Measurements from ENCODE around the gene MATR3.

MATR3 gene

DNA sequence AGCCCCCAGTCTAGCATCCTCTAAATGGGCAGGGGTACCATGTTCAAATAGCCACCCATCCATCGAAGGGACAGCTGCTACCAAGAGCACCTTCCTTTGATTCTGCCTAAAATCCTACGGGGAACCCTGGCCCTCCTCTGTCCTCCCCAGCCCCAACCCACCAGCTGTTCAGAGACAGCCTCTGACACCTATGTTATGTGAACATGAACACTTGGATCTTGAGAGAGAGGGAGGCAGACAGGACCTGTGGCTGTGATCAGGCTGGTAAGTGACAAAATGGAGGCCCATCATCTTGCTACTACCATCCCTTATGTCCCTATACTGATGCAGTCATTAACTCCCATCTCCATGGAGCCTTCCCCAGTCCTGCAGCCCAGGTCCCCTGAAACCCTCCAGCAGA, 81.4 kb downstream of the MATR3 start:
- H3K79me2 ChIP-seq (ENCODE audit: low read length) = no peaks in the 10 kb centered on the region
- no peaks in the 10 kb centered on the region for H3K36me3 ChIP-seq (replicated peaks; ENCODE audit: low read depth, low read length)
- H4K20me1 ChIP-seq (ENCODE audit: insufficient read depth, low read length) = no peaks in the 10 kb centered on the region
- H2AFZ ChIP-seq (ENCODE audit: low read depth, low read length) = no peak overlapping the region
- no peak overlapping the region for H3K4me3 ChIP-seq (ENCODE audit: low read length)
- H3K27me3 ChIP-seq (ENCODE audit: low read depth, low read length) = no peaks in the 10 kb centered on the region
- no peaks in the 10 kb centered on the region for H3K4me1 ChIP-seq (ENCODE audit: low read length)
- H3K27ac ChIP-seq (ENCODE audit: low read length) = no peak overlapping the region
- no peak overlapping the region for H3K4me2 ChIP-seq (ENCODE audit: low read length)
- TF ChIP-seq, protein P1, sequence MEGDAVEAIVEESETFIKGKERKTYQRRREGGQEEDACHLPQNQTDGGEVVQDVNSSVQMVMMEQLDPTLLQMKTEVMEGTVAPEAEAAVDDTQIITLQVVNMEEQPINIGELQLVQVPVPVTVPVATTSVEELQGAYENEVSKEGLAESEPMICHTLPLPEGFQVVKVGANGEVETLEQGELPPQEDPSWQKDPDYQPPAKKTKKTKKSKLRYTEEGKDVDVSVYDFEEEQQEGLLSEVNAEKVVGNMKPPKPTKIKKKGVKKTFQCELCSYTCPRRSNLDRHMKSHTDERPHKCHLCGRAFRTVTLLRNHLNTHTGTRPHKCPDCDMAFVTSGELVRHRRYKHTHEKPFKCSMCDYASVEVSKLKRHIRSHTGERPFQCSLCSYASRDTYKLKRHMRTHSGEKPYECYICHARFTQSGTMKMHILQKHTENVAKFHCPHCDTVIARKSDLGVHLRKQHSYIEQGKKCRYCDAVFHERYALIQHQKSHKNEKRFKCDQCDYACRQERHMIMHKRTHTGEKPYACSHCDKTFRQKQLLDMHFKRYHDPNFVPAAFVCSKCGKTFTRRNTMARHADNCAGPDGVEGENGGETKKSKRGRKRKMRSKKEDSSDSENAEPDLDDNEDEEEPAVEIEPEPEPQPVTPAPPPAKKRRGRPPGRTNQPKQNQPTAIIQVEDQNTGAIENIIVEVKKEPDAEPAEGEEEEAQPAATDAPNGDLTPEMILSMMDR (IDR thresholded peaks at IDR 0.05; ENCODE audit: low read depth, low read length) = no peak
- TF ChIP-seq EZH2phosphoT487 (IDR thresholded peaks at IDR 0.05; ENCODE audit: low read depth) = no peak
- H3K9ac ChIP-seq (ENCODE audit: low read length) = no peak overlapping the region
- no peaks in the 10 kb centered on the region for H3K9me3 ChIP-seq (ENCODE audit: insufficient read depth, low read length)

DNA sequence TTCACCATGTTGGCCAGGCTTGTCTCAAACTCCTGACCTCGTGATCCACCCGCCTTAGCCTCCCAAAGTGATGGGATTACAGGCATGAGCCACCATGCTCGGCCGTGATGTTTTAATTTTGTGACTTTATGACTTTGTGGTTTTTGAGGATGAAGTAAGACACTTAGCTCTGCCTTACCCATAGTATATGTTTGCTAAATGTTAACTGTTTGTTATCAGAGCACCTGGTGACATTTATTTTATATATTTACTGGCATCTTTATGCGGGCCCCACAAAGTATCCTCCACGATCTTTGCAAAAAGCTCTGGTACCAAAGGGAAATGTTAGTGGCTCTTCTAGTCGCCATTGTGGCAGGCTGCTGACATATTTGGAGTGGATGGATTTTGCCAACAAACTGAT, 82.8 kb downstream of the MATR3 start:
- no peak overlapping the region for H3K9ac ChIP-seq (ENCODE audit: low read length)
- no peak overlapping the region for H2AFZ ChIP-seq (ENCODE audit: low read depth, low read length)
- no peaks in the 10 kb centered on the region for H4K20me1 ChIP-seq (ENCODE audit: insufficient read depth, low read length)
- H3K36me3 ChIP-seq (replicated peaks; ENCODE audit: low read depth, low read length) = no peaks in the 10 kb centered on the region
- H3K4me3 ChIP-seq (ENCODE audit: low read length) = no peak overlapping the region
- H3K27ac ChIP-seq (ENCODE audit: low read length) = no peak overlapping the region
- no peak overlapping the region for H3K4me2 ChIP-seq (ENCODE audit: low read length)
- no peaks in the 10 kb centered on the region for H3K4me1 ChIP-seq (ENCODE audit: low read length)
- TF ChIP-seq, protein P1 (IDR thresholded peaks at IDR 0.05; ENCODE audit: low read depth, low read length) = no peak
- TF ChIP-seq EZH2phosphoT487 (IDR thresholded peaks at IDR 0.05; ENCODE audit: low read depth) = no peak
- no peaks in the 10 kb centered on the region for H3K27me3 ChIP-seq (ENCODE audit: low read depth, low read length)
- no peaks in the 10 kb centered on the region for H3K9me3 ChIP-seq (ENCODE audit: insufficient read depth, low read length)
- H3K79me2 ChIP-seq (ENCODE audit: low read length) = no peaks in the 10 kb centered on the region

DNA sequence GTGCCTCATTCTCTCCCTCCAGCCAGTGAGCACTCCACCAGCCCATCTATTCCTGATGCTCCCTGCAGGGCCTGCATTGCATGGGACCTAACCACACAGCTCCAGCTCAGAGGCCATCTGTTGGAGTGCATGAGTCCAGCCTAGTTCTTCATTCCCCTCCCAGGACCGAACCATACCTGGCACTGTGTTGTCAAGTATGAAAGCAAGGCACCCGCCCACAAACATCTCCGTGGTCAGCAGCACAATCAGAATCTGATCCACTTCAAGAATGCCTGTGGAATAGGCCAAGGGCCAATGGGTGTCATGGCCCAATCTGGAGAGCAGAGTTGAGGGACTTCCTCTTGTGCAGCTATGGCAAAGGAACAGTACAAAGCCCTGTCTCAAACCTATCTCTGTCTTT, 83.7 kb downstream of the MATR3 start:
- H3K4me2 ChIP-seq (ENCODE audit: low read length) = no peak overlapping the region
- H3K36me3 ChIP-seq (replicated peaks; ENCODE audit: low read depth, low read length) = no peaks in the 10 kb centered on the region
- no peak overlapping the region for H3K4me3 ChIP-seq (ENCODE audit: low read length)
- H3K9me3 ChIP-seq (ENCODE audit: insufficient read depth, low read length) = no peaks in the 10 kb centered on the region
- H3K4me1 ChIP-seq (ENCODE audit: low read length) = no peaks in the 10 kb centered on the region
- no peak overlapping the region for H2AFZ ChIP-seq (ENCODE audit: low read depth, low read length)
- no peak for TF ChIP-seq EZH2phosphoT487 (IDR thresholded peaks at IDR 0.05; ENCODE audit: low read depth)
- TF ChIP-seq, protein P1 (IDR thresholded peaks at IDR 0.05; ENCODE audit: low read depth, low read length) = no peak
- no peak overlapping the region for H3K27ac ChIP-seq (ENCODE audit: low read length)
- H3K79me2 ChIP-seq (ENCODE audit: low read length) = no peaks in the 10 kb centered on the region
- no peak overlapping the region for H3K9ac ChIP-seq (ENCODE audit: low read length)
- H4K20me1 ChIP-seq (ENCODE audit: insufficient read depth, low read length) = no peaks in the 10 kb centered on the region
- H3K27me3 ChIP-seq (ENCODE audit: low read depth, low read length) = no peaks in the 10 kb centered on the region

DNA sequence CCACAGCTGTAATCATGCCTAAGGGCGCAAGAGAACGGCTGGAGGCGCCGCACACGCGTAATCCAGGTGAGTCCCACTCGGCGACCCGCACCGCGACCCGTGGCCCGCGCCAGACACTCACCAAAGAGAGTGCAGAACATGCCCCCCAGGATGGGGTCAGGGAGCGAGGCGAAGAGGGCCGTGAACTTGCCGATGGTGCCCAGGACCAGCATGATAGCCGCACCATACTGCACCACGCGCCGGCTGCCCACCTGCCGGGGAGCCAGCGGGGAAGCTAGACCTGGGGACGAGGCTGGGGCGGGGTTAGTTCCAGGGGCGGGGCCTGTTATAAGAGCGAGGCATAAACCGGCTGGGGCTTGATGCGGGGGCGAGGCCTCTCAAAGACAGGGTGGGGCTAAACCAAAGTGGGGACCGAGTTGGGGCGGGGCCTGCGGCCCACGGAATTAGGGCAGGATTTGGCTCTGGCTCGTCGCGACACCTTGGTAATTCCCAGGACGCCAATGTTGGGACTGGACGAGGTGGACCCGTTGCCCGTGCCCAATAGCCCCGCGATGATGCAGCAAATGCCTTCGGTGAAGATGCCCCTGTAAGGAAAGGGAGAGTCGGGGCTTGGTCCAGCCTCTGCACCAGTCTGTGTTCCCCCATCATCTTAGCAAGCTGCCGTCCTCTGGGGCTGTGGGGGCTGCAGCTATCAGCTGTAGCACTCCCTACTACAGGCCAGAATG, 84.7 kb downstream of the MATR3 start:
- Histone ChIP-seq H3K9ac (ENCODE audit: low read length) (no peak overlapping the region), H3K9me3 (ENCODE audit: insufficient read depth, low read length) (no peaks in the 10 kb centered on the region), H3K79me2 (ENCODE audit: low read length) (no peaks in the 10 kb centered on the region), H3K4me3 (ENCODE audit: low read length) (no peak overlapping the region), H3K27me3 (ENCODE audit: low read depth, low read length) (no peaks in the 10 kb centered on the region), H3K4me1 (ENCODE audit: low read length) (no peaks in the 10 kb centered on the region), H4K20me1 (ENCODE audit: insufficient read depth, low read length) (no peaks in the 10 kb centered on the region), H3K27ac (ENCODE audit: low read length) (no peak overlapping the region), H3K36me3 (replicated peaks; ENCODE audit: low read depth, low read length) (no peaks in the 10 kb centered on the region), H2AFZ (ENCODE audit: low read depth, low read length) (no peak overlapping the region), H3K4me2 (ENCODE audit: low read length) (no peak overlapping the region)
- TF ChIP-seq, protein P1 (IDR thresholded peaks at IDR 0.05; ENCODE audit: low read depth, low read length) = no peak
- TF ChIP-seq EZH2phosphoT487 (IDR thresholded peaks at IDR 0.05; ENCODE audit: low read depth) = no peak

All from OCI-LY3 (cell line).